Right lobe of liver (tissue), 4 donors: Measurements from ENCODE around the gene ELN.

Source experiments
- POLR2A ChIP-seq: fragments of 450-650 bp; IDR thresholded peaks from one replicate; pipeline ENCODE4 v1.6.1; 2017; ENCODE audit warnings: antibody characterized with exemption, mild to moderate bottlenecking
- TF ChIP-seq, protein P1 (sequence below), 4 donors: fragments of 200-600 bp in 3 of 4; fragments of 450-650 bp in 1 of 4; IDR thresholded peaks; one replicate each; pipeline versions ENCODE4 v1.5.1 to v1.8.0; 2016 to 2022; ENCODE audit warnings: antibody characterized with exemption in 4 of 4, mild to moderate bottlenecking in 2 of 4
- donor health status: DM: no; HTN: no; CAD: no.
- donor health status: DM: no; HTN: no; CAD: no.
- donor health status: DM: no; HTN: yes; CAD: no.

DNA sequence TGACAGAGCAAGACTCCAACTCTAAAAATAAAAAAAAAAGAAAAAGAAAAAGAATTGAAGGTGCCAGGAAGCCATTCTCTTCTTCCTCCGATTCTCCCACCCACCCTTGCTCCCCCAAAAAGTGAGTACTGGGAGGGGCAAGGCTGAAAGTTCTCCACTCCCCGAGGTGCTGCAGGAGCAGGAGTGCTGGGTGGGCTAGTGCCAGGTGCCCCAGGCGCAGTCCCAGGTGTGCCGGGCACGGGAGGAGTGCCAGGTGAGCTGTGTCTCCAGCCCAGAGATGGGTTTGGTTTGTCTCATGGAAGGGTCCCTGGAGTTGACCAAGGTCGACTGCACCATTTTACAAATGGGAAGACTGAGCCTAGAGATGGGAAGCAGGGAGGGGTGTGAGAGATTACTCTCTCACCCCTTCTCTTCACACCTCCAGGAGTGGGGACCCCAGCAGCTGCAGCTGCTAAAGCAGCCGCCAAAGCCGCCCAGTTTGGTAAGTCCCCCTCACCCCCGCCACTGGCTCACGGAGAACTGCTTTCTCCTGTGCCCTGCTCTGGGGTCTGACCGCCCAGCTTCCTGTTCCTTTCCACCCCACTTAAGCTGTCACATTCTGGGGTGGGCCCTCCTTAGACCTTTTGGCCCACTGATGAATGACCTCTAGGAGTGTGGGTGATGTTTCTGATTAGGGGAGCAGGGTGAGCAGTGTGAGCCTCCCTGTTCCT is 29.4 kb downstream of the ELN start:
- TF ChIP-seq, protein P1, sequence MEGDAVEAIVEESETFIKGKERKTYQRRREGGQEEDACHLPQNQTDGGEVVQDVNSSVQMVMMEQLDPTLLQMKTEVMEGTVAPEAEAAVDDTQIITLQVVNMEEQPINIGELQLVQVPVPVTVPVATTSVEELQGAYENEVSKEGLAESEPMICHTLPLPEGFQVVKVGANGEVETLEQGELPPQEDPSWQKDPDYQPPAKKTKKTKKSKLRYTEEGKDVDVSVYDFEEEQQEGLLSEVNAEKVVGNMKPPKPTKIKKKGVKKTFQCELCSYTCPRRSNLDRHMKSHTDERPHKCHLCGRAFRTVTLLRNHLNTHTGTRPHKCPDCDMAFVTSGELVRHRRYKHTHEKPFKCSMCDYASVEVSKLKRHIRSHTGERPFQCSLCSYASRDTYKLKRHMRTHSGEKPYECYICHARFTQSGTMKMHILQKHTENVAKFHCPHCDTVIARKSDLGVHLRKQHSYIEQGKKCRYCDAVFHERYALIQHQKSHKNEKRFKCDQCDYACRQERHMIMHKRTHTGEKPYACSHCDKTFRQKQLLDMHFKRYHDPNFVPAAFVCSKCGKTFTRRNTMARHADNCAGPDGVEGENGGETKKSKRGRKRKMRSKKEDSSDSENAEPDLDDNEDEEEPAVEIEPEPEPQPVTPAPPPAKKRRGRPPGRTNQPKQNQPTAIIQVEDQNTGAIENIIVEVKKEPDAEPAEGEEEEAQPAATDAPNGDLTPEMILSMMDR (IDR thresholded peaks at IDR 0.05), result no peak
- TF ChIP-seq POLR2A, result no peak
